Measurements from ENCODE around the gene SOWAHA.

The SOWAHA gene

DNA sequence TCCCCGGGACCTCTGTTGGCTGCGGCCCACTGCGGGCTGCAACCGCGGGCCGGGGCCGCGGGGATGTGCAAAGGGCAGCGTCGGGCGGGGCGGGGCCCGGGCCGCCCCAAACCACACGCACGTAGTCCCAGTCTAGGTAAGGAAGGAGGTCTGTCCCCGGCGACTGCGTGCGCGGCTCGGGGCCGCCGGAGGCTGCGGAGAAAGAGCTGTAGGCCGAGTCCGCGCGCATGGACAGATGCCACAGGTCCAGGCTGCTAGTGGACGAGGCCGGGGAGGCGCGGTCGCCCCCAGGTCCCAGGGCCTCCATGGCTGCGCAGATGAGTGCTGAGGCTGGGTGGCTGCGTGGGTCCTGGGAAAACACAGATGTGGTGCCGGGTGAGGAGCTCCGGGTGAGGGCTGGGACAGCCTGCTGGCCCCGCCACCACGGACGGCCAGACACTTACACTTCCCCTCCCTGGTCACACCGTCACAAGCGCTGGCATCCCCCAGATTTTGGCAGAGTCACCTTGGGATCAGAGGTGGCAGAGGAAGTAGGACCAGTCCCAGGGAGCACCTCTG lies 12.8 kb downstream of the SOWAHA start:
- no peak for DNase-seq (ENCODE audit: low read depth, low spot score)

DNA sequence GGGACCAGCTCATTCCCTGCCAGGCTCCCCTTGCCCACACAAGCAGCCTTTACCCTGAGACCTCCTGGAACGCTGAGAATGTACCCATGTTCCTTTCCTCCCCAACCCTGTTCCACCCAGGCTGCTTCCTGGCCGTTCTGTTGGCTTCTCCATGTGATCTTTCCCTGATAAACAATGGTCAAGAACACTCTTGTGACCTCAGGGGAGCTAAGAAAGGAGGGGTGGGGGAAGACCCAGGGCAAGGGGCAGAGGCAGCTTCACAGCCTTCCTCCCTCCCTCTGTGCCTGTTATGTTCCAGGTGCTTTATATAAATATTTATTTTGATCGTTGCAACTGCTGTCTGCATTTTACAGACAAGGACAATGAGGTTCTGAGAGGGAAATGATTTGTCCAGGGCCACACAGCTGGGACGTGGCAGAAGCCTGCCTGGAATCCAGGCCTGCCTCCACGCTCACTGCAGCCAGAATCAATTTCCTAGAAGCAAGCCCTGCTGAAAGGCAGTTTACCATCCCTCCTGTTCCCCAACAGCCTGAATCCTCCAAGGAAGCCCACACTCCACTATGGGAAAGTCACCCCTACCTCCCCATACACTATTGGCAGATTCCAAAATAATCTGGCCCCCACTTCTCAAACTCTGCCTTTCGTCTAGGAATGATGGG lies 13.5 kb downstream of the SOWAHA start:
- no peak for DNase-seq (ENCODE audit: low read depth, low spot score)

DNA sequence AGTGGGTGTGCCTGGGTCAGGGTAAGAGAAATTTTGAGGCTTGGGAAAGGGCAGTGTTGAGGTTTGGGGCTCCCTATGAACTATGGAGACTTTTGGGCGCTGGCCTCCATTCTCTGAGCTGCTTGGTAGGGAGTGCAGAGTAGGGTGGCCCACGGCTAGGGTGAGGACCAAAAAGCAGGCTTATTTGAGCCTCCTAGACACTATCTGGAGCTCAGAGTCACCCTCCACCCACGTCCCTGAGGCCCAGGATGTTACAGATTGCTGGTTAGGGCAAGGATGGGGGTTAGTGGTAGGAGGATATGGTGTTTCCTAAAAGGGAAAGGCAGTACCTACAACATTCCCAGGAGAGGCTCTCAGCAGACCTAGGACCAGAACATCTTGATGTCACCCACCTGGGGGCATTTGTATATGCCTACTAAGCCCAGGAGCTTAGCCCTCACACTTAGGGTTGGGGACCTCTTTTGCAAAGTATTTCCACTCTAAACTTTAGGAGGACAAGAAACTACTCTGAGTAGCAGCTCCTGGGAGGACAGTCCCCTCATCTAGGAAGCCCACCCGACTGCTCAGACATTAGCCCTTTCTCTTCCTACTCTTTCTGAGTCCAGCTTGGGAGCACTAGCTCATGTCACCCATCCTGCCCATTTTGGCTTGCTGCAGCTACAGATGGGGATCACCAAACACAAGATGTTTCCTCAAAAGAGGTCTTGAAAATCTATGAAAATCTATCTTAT lies 15.0 kb downstream of the SOWAHA start:
- DNase-seq (ENCODE audit: low read depth, low spot score): no peak

DNA sequence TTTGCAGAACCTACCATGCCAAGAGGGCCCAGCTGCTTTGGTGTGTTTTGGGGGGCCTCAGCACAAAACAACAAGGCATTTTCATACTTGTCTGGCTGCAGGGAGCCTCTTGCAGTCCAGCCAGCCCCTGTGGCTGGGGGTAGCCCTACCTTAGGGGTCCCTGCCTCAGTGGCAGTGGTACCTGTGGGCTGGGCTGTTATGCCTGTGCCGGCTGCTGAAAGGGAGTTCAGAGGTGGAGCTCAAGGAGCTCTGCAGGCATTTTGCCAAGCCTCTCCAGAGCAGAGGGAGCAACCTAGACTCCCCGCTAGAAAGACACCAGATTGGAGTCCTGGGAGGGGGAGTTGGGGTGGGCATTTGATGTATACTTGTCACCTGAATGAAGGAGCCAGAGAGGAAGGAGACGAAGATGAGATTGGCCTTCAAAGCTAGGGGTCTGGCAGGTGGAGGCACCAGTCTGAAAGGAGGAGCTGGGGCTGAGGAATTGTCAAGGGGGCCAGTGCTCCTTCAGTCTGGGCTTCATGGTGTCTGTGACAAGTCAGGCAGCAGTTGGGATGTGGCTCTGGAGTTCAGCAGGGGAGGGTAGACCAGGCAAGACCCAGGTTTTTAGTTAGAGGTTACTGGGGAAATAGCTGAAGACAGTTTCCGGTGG lies 15.9 kb downstream of the SOWAHA start:
- DNase-seq (ENCODE audit: low read depth, low spot score): no peak

DNA sequence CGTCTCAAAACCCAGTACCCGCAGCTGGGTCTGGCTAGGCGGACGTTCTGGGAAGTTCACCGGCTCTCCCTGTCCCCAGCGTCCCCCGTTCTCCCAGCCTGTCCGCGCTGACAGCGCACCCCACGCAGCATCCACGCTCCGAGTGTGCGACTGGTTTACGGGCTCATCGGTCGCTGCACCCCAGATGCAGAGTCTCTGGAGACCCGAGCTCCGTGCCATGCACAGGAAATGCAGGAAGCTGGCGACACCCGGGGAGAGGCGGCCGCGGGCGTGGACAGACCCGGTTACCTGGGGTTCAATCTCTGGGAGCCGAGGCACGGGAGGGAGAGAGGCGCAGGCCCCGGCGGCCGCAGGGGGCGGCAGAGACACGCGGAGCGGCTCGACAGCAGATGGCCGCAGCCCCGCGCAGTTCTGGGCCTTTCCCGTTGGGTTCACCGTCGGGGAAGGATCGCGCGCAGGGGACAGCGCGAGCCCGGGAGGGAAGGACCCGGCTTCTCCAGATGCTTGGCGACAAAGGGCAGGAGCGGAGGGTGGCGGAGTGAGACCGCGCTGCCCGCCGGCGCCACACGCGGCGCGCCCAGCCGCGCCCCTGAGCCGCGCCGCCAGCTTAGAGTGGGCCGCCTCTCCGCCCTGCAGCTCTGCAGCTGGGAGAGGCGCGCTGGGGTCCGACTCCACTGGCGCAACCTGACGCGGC lies 16.8 kb downstream of the SOWAHA start:
- DNase-seq (ENCODE audit: low read depth, low spot score): no peak

DNA sequence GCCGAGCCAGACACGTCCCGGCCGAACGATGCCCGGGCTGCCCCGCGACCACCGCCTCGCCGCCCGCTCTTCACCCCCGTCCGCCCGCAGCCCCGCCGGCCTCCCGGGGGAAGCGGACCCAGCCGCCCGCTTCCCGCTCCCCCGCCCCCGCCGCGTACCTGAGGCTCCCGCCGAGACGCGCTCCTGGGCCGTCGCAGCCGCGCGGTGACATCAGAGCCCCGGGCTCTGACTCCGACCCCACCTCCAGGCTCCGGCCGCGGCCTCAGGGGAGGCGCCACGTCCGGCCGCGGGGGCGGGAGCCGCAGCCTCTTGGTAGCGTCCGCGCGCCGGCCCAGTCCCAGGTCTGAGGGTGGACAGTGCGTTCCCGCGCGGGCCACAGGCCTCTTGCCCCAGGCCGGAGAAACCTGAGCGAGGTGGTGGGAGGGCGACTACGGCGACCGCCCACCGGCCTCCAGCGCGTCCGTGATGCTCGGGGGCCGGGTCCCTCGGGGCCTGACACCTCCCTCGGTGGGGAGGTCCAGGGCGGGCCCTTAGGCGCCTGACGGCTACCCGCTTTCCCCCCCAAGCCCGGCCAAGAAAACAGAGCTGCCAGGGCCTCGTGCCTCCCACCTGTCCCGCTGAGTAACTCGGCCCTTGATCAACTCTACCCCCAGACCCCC lies 17.5 kb downstream of the SOWAHA start, which contains the start of gene SHROOM1:
Gene SHROOM1 (minus strand): TSS at position 212 of the 659 bp plus-strand sequence. CDS start 4,507 bp downstream, outside the sequence.
- DNase-seq (ENCODE audit: low read depth, low spot score): no peak

DNA sequence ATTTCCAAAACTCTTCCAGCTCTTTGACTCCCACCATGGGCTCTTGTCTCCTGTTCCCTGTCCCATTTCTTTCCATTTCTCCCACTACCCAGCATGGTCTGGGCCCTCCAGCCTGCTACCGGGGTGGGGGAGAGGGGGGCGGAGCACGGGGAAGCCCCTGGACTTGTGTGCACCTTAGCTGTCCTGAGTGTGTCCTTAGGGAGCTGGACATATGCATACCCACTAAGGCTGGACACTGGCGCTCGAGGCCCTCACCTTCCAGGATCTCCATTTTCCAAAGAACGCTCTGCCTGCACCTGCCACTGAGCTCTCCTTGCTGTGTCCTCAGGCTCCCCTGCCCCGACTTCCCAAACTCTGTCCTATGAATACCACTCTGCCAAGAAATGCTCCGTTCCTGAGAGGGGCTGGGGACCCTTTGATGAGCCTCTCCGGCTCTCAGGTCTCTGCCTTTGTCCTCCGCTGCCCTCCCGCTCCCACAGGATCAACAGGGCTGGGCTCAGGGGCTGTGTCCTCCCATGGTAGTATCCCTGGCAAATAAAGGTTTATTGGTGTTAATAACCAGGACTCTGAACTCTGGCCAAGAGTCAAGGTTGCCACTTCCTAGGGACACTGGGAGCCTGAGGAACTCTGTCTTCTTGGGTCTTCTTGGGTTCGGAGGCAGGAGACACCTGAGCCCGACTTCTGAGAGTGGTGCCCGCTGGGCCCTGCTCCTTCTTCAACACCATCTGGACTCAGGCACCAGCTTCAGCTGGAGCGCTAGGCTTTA lies 18.2 kb downstream of the SOWAHA start:
- no peak for DNase-seq (ENCODE audit: low read depth, low spot score)

DNA sequence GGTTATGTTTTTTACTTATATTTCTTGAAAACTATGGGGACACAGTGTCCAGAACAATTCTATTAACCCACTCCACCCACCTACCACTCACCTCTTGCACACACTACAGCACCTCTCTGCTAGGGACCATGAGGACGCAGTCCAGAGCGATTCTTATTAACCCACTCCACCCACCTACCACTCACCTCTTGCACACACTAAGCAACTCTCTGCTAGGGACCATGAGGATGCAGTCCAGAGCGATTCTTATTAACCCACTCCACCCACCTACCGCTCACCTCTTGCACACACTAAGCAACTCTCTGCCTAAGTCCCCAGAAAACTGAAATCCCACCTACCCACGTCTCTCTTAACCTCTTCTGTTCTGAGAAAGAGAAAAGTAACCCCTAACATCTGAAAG lies 19.5 kb downstream of the SOWAHA start:
- no peak for DNase-seq (ENCODE audit: low read depth, low spot score)

DNA sequence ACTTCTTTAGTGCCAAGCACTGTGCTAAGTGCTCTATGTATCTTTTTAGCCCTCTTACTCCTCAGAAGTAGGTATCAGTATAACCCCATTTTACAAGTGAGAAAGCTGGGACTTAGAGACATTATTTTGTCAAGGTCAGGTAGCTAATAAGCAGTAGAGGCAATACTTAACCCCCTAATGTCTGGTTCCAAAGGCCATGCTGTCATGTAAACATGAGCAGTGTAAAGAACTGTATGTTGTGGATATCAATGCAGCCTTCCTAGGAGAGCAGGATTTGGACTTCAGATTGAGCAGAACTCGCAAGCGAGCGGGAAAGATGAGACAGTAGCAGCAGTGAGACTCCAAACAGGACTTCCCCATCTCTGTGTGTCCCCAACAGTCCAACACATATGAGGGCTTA lies 21.0 kb downstream of the SOWAHA start:
- no peak for DNase-seq (ENCODE audit: low read depth, low spot score)

DNA sequence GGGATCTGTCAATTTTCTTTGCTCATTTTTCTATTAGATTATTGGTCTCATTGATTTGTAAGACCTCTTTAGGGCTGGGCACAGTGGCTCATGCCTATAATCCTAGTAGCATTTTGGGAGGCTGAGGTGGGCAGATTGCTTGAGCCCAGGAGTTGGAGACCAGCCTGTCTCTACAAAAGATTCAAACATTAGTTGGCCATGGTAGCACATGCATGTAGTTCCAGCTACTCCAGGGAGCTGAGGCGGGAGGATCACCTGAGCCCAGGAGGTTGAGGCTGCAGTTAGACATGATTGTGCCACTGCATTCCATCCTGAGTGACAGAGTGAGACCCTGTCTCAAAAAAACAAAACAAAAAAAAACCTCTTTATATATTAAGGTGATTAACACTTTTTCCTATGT lies 23.8 kb downstream of the SOWAHA start:
- no peak for DNase-seq (ENCODE audit: low read depth, low spot score)

DNA sequence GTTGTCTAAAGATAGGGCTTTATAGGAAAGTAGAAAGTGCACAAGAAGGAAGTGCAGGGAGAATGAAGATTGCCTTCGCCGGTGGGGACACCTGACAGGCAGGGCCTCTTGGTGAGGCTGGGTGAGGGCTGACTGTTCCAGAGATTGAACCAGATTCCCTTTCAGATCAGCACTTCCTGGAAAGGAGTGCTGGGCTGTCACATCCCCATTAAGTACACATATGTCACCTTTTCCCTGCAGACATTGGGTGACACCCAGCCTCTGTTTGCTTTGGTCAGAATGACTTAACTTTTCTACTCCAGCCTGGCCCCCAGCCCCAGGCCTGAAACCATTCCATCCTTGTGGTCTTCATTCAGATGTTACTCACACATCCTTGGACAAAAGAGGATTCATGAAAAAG lies 24.8 kb downstream of the SOWAHA start:
- DNase-seq (ENCODE audit: low read depth, low spot score): no peak

DNA sequence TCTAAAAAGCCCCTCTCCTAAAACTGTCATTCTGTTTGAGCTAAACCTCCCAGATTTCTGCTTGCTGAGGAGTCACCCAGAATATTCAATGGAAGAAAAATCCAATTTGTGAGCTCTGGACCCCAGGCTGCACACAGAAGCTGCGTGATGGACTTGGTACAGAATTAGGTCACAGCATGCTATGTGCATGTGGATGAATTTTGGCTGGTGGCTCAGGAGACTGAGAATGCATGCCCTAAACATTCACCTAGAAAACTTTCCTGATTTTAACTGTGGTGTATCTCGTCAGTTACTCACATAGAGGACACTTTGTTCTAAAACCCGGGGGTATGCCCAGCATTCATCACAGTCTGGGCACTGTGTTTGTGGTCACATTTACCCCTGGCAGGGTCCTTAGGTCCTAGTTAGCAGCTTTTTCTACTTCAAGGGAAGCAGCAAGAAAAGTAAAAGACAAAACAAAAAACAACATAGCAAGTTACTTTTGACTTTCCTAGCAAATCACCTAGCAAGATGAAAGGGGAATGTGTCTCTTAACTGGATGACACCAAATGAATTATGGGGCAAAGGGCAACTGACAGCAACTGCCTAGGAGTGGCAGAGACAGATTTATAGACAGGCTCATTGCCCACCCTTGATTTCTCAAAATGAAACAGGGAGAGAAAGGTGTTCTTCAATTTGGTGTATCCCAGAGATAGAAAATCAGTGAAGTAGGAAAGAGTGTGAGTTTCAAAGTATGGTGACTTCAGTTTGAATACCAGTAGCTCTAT lies 25.6 kb downstream of the SOWAHA start:
- DNase-seq (ENCODE audit: low read depth, low spot score): no peak

DNA sequence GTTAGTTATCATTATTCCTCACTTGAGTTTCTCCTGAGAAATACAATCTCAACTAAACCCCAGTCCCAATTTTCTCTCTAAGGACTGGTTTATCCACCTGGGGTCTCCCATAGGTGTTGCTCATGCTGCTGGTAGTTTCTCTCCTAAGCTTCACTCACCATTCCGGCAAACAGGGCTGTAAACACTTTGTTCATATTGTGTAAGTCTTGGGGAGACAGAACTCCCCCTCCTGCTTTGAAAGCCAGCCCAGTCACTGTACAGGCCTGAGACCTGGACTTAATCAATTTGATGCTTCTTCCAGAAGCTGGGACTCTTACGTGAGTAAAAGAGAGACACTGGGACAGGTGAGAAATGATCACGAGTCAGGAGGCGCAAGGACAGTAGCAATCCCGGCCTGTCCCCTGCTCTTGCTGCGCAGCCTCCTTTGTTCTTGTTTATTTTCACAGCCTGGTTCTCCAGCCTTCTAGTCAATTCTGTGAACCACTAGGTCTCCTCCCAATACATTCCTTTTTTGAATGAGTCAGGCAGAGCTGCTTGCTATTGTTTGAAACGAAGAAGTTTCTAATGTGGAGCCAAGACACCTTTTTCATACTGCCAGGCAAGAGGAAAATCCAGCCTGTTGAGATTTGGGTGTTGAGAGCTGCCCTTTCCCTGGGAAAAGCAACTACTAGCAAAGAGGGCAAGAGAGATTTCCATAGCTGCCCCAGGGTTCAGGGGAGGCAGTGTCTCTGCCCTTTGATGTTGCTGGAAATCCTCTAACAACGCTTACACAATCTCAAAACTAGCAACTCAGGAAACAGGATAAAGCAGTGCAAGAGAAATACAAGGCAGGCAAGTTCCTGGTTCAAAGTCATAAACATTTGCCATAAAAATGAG lies 26.6 kb downstream of the SOWAHA start:
- DNase-seq (ENCODE audit: low read depth, low spot score): no peak

DNA sequence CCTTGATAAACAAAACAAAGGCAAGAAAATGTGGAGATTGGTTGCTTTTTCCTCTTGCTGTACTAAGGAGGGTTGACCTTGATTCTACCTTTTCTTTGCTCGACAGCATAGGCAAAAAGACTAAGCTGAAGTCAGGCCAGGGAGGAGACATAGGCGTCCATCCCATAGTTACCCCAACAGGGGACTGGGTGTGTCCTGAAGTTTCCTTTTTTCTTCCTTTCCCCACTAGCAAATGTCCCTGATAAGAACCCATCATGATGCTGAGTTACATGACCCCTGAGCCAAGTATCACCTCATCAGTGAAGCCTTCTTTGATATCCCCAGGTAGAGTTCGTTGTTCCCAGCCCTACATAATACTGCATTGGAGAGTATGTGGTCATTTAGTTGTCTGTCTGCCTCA lies 27.2 kb downstream of the SOWAHA start:
- DNase-seq (ENCODE audit: low read depth, low spot score): no peak

DNA sequence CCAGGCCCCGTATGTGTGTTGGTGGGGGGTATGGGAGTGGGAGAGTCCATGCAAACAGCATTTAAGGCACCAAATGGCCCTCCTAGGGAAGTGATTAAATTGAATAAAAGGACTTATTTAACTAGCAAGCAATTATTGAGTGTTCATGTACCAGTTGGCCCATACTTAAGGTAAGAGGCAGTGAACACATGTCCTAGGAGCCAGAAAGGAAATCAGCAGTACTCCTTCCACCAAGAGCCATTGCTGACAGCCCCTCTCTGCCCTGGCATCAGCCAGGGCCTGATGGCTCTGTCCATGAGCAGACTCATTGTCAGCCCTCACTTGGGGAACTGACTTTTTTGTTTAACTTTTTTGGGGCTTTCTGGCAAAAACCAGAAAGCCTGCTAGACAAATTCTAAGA lies 27.8 kb downstream of the SOWAHA start:
- DNase-seq (ENCODE audit: low read depth, low spot score): no peak

DNA sequence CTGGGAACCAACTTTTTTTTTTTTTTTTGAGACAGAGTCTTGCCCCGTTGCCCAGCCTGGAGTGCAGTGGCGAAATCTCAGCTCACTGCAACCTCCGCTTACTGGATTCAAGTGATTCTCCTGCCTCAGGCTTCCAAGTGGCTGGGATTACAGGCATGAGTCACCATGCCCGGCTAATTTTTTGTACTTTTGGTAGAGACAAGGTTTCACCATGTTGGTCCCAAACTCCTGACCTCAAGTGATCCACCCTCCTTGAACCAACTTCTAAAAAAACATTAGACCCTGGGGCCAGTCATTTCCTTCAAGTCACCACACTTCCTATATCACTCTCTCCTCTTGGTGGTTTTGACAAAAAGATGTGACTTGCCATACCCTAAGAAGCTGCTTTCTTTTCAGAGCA lies 28.2 kb downstream of the SOWAHA start:
- no peak for DNase-seq (ENCODE audit: low read depth, low spot score)

DNA sequence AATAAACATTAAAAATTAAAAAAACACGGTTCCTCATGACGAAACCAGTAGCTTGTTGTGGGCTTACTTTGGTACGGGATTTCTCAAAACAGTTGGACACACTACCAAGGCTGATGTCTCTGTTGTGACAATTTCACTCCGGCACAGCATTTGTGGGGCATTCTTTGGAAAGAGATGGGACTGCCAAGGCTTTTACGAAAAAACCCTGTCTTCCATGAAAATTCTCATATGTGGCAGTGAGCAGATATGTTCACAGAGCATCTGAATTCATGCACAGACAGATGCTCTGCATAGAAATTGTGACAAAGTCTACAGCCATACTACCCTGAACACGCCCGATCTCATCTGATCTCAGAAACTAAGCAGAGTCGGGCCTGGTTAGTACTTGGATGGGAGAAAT lies 35.2 kb downstream of the SOWAHA start:
- no peak for DNase-seq (ENCODE audit: low read depth, low spot score)

DNA sequence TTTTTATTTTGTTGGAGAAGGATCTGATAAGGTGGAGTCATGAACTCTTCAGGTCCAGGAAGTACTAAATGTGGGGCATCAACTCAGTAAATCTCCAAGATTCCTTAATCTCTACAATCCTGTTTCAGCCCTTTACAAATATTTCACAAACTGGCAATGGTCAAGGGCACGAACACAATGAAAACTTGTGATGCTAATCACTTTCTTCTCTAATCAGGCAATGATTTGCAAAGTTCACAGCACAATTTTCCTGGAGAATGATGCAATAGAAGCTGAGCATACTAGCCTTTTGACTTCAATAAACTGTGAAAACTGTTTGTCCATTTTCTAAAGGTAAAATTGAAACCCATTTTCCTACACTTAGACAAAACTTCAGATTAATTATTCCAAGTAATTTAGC lies 36.2 kb downstream of the SOWAHA start:
- no peak for DNase-seq (ENCODE audit: low read depth, low spot score)

DNA sequence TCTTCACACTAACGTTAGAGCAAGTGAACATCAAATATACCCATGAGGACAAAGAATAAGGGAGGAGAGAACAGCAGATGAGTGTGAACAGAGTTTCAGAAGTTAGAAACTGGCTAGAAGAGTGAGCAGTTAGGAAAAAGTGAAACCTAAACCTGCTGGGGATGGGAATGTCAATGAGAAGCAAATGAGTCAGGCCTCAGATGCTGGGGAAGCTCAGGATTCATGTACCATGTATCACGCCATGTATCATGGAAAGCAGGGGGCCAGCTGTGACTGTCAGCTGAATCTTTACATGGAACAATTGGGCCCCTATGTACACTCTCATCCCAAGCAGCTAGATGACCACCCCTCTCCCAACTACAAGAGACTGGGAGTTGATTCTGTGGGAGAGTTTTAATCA lies 37.0 kb downstream of the SOWAHA start:
- no peak for DNase-seq (ENCODE audit: low read depth, low spot score)

Data from iPS DF 19.7 (cell line).